Putamen (tissue), 1 donor: ENCODE measurements around the gene CENPX.

ENCODE experiments used
- DNase-seq: peaks from one replicate; pipeline ENCODE4 v3.0.0-alpha.2; 2016; ENCODE audit warnings: low spot score

CENPX gene

DNA sequence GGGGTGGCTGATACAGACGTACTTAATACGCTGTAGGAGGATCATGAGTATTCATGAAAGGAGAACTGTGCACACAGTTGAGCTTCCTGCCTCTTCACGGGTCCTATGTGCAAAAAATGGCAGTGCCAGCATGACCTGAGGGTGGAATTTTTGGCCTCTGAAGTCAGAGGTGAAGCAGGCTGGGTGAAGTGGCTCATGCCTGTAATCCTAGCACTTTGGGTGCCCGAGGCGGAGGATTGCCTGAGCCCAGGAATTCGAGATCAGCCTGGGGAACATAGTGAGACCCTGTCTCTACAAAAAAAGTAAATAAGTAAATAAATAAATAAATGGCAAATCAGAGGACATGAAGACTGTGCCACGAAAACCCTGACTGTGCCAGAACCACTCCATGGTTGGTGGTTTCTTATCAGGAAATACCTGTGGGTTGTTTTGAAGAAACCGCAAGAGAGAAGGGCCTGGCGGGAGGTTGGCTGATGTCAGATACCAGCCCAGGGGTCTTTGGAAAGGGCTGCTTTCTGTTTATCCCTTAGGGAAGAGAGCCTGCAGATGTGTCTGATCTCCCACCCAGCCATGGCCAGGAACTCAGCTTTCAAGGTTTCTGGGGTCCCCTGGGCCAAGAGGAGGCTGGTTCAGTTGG, 41.9 kb downstream of the CENPX start:
- DNase-seq = no peak

DNA sequence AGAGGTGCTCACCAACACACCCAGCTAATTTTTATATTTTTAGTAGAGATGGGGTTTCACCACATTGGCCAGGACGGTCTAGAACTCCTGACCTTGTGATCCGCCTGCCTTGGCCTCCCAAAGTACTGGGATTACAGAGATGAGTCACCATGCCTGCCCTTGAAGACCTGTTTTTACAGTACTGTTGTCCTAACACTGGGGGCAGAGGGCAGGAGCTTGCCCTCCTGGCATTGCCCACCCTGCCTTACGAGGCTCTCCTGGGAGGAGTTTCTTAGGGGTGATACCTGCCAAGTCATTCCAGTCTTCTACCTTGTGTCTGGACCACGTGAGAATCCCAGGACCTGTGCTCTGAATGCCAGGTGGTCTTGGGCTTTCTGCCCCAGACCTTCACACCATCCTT, 42.6 kb downstream of the CENPX start:
- no peak for DNase-seq

DNA sequence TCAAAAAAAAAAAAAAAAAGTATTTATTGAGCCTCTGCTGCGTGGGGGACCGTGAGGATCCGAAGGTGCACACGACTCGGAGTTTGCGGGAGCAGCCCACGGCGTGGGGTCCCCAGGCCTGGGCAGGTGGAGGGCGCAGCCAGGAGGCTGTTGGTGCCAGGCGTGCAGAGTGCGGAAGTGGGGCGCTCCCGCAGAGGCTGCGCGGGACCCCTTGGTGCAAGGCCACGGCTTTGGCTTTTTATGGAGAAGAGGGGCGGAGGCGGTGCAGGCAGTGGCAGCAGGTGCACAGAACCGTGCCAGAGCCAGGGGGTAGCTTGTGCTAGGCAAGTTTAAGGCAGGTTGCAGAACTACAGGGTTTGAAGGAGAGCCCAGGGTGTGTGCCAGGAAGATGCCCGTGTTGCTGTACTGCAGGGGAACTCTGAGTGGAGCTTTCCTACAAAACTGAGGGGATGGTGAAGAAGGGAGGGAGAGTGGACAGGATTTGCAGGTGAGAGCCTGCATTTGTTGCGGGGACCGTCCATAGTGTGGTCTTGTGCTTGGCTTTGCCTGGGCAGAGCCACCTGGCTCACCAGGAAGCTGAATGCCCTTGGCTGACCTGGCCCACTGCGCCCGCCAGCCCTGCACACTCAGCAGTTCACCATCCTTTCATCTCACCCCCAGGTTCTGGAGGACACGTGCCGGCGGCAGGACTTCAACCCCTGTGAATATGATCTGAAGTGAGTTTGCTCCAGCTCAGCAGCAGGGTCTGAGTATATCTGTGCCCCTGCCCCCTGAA, 44.0 kb downstream of the CENPX start:
- DNase-seq = no peak

DNA sequence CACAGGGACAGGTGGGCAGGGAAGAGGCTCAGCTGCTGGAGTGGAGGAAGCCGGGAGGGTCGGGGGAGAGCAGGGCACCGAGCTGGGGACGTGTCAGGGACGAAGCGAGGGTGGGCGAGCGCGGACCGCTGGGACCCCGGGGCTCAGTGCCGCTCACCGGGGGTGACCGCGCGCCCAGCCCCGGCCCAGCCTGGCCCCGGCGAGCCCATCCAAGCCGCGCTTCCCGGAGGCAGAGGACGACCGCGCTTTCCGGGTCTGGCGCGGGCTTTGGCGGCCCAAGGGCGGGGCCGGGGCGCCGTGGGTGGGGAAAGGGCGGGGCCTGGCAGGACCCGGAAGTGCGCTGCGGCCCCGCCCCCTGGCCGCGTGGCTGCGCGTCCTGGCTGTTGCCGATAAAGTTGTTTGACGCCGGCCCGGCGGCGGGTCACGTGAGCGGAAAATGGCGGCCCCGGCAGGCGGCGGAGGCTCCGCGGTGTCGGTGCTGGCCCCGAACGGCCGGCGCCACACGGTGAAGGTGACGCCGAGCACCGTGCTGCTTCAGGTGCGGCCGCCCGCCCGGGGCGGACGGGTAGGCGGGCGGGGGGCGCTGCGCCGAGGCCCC, 45.4 kb downstream of the CENPX start, which contains the start of gene ASPSCR1:
Gene ASPSCR1 (plus strand): TSS at position 419 of the 598 bp plus-strand sequence. CDS start 18 bp downstream, at position 437.
- DNase-seq = peak; percentile 89

DNA sequence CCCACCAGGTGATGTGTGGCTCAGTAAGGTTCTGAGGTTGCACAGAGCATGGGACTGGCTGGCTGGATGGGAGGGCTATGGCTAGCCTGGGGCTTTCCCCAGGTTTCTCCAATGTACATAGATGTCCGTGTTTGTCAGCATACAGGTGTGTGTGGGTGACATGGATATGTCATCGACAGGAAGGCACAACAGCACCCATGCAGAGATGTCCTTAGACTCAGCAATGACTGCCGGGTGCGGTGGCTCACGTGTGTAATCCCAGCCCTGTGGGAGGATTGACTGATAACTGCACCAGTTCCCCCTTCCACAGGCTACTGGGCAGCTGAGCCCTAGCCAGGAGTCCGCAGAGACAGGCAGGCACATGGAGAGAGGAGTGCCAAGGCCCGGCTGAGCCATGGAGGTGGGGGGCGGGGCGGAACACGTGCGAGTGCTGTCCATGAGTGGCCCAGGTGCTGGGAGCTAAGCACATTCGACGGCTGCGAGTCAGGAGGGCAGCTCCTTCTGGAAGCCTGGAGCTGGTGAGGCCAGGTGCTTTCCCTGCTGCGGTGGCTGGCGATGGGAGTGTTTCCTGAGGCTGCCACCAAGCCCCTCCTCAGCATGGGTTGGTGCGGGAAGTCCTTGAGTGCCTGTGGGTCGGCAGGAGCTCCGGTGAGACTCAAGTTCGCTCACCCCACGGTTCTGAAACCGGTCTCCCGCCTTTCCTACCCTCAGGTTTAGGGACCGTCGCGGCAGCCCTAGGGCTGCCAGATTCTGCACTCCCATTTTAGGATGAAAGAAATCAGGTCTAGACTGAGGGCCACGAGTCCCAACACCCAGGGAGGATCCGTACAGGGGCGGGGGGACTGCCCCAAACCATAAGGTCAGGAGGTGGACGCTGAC, 46.1 kb downstream of the CENPX start:
- no peak for DNase-seq

DNA sequence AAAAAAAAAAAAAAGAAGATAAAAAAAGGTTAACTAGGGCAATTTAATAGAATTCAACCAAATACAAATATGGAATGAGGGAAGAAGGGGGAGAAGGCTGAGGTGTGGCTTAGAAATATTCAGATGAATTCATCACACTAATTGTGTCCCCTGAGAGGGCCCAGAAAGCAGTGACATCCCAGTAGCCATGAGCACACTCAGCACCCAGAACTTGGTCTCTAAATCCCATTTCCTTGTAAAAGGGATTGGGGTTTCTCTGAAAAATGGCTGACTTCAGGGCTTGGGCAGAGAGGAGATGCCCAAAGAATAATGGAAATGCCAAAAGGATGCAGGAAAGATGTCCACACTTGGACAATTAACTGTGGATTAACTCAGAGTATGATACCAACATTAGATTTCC, 49.2 kb downstream of the CENPX start:
- no peak for DNase-seq

DNA sequence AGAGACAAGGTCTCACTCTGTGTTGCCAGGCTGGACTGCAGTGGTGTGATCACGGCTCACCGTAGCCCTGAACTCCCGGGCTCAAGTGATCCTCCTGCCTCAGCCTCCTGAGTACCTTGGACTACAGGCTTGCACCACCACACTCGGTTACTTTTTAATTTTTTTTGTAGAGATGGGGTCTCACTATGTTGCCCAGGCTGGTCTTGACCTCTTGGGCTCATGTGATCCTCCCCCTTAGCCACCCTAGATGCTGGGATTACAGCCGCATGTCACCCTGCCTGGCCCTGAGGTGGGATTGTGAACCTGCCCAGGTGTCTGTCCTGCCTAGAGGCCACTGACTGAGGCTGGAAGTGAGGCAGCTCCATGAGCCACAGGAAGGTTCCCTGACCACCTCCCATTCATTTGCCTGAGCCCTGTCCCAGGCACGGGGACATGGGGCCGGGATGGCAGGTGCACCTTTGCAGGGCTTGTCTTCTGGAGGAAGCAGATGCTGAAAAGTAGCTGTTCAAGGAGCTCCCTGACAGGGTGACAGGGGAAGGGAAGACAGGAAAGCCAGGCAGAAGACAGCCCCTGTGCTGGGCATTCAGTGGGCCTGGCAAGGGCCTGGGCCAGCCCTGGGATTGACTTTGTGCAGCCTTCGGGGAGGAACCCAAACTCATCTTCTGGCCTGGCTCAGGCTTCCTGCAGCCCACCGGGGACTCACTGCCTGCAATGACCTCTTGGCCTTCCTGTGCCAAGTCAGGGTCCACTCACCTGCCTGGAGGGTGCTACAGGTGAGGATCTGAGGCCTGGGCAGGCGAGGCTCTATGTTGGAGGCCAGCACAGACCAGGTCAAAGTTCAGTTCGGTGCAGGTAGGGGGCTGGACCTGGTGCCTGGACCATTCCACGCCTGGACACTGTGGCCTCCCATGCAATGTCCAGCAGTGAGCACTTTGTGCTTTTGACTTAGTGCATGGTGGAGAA, 53.5 kb downstream of the CENPX start:
- DNase-seq = no peak
